ENCODE data around the gene NRF1.

DNA sequence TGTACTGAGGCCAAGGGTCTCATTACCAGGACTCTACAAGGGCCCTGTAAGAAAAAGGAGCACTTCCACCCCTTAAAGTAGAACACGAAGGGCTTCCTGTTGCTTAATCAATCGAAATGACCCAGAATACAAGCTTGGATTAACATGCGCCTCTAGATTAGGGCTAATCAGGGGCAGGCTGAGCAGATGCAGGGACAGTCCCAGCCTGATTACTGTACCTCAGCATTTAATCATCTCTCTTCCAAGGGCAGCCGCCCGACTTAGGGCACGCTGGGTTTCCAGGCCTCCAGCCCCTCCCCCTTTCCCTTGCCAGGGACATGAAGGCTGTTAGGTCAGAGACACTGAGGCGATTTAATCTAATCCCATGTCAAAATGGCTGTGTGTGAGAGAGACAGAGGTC is 138.6 kb downstream of the NRF1 start:
- TF ChIP-seq, protein P1, sequence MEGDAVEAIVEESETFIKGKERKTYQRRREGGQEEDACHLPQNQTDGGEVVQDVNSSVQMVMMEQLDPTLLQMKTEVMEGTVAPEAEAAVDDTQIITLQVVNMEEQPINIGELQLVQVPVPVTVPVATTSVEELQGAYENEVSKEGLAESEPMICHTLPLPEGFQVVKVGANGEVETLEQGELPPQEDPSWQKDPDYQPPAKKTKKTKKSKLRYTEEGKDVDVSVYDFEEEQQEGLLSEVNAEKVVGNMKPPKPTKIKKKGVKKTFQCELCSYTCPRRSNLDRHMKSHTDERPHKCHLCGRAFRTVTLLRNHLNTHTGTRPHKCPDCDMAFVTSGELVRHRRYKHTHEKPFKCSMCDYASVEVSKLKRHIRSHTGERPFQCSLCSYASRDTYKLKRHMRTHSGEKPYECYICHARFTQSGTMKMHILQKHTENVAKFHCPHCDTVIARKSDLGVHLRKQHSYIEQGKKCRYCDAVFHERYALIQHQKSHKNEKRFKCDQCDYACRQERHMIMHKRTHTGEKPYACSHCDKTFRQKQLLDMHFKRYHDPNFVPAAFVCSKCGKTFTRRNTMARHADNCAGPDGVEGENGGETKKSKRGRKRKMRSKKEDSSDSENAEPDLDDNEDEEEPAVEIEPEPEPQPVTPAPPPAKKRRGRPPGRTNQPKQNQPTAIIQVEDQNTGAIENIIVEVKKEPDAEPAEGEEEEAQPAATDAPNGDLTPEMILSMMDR (IDR thresholded peaks at IDR 0.05; ENCODE audit: low read depth, low read length) = no peak
- no peak for TF ChIP-seq POLR2A (IDR thresholded peaks at IDR 0.05; ENCODE audit: extremely low read depth, insufficient read length)
